Activated CD8-positive, alpha-beta memory T cell treated with anti-CD3 and anti-CD28 coated beads for 4 hours (primary cell): ENCODE measurements around the gene C5AR1.
"Not testable (repeated sequence)": the region's sequence is repeated elsewhere in the genome, so short reads cannot be mapped to it uniquely, and the experiment has no call there.

ENCODE experiments used
- DNase-seq, 2 donors: peaks; one replicate each; pipeline ENCODE4 v3.0.0-alpha.2; 2020; ENCODE audit warnings: low read depth in 2 of 2

C5AR1 gene

GRCh38 chr19:47331931-47332547, 22.4 kb downstream of the C5AR1 start, which contains the start of gene C5AR2:
Gene C5AR2, plus strand, starts transcription at chr19:47332175. Its CDS starts 8,625 bp downstream, at chr19:47340800.
- DNase-seq, result no peak

- DNase-seq, result not testable (repeated sequence)
These were observed 27.4 kb downstream of the C5AR1 start for GRCh38 chr19:47336765-47337718.

GRCh38 chr19:47339196-47339880, 29.7 kb downstream of the C5AR1 start:
- no peak for DNase-seq

- no peak for DNase-seq
These were observed 31.0 kb downstream of the C5AR1 start for GRCh38 chr19:47340477-47341208.

- no peak for DNase-seq
These were observed 32.1 kb downstream of the C5AR1 start for GRCh38 chr19:47341734-47342133.

GRCh38 chr19:47343194-47343802, 33.6 kb downstream of the C5AR1 start:
- DNase-seq, result no peak

GRCh38 chr19:47344425-47344824, 34.8 kb downstream of the C5AR1 start:
- no peak for DNase-seq

- DNase-seq, result not testable (repeated sequence)
These were observed 36.4 kb downstream of the C5AR1 start for GRCh38 chr19:47346024-47346423.

- peak; percentile 98 for DNase-seq
These were observed 39.4 kb downstream of the C5AR1 start, which contains the start of gene DHX34 for GRCh38 chr19:47348819-47349795. Gene DHX34, plus strand, starts transcription at chr19:47349315. Its CDS starts 3,716 bp downstream, at chr19:47353031.

- DNase-seq, result no peak
These were observed 41.0 kb downstream of the C5AR1 start for GRCh38 chr19:47350630-47351029.

GRCh38 chr19:47351548-47351947, 41.9 kb downstream of the C5AR1 start:
- no peak for DNase-seq

GRCh38 chr19:47352095-47352494, 42.4 kb downstream of the C5AR1 start:
- no peak for DNase-seq

GRCh38 chr19:47353307-47353712, 43.6 kb downstream of the C5AR1 start:
- DNase-seq, result no peak

- DNase-seq, result no peak
These were observed 47.2 kb downstream of the C5AR1 start for GRCh38 chr19:47356900-47357299.

- DNase-seq, result no peak
These were observed 48.4 kb downstream of the C5AR1 start for GRCh38 chr19:47357788-47358680.

GRCh38 chr19:47358936-47359335, 49.3 kb downstream of the C5AR1 start:
- no peak for DNase-seq

GRCh38 chr19:47362321-47362720, 52.7 kb downstream of the C5AR1 start:
- DNase-seq, result no peak

- DNase-seq, result no peak
These were observed 54.3 kb downstream of the C5AR1 start for GRCh38 chr19:47363758-47364531.
